ENCODE measurements around the gene TMEM271. TPM values are rescaled to one million over a fixed set of nuclear protein-coding genes. Genes with fewer than 3 reads are reported as not detected.

Gene TMEM271
- total and polyA plus RNA-seq, 10 donors = not detected

DNA sequence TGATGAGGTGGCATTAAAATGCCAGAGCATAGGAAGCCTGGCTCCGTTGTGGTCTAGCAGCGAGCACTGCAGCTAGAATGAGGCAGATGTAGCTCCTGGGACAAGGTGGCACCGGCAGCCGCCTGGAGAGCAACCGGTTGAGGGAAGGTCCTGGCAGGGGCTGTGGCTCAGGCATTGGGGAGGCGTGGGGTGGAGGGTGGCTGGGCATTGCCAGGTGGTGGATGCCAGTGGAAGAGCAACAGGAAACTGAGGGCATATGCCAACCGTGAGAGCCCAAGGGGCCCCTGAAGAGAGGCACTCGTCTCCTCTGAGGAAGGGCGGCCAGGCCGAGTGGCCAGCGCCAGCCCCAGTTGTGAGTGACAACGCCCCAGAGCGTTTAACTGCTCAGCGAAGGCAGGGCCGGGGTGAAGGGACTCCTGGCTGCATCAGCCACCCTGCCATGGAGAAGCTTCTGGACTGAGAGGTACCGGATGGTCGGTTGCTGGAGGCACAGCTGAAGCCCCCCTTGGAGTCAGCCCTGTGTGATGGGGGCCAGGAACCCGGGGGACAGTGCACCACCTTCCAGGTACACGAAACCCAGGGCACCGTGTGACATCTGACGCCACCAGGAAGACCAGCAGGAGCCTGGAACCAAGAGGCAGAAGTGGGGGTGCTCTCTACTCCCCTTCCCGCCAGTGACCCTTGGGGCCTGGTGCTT is 36.1 kb upstream of the TMEM271 start:
- Histone ChIP-seq H3K4me1 (no peaks in the 10 kb centered on the region), H3K36me3 (no peaks in the 10 kb centered on the region), H3K9me3 (no peaks in the 10 kb centered on the region), H3K27me3 (replicated peaks in 1 of 7) (peaks cover 0 to 47% (median 0%) of the 10 kb centered on the region in 7 donors), H3K4me3 (no peak overlapping the region), H3K27ac (no peak overlapping the region)
- 73 to 81% (median 79%) methylated on average over 13 to 22 of the region's 22 CpGs for WGBS, 5 donors
- DNase-seq = peak; percentile 56
- TF ChIP-seq POLR2A (IDR thresholded peaks at IDR 0.05) = no peak
- TF ChIP-seq, protein P1, sequence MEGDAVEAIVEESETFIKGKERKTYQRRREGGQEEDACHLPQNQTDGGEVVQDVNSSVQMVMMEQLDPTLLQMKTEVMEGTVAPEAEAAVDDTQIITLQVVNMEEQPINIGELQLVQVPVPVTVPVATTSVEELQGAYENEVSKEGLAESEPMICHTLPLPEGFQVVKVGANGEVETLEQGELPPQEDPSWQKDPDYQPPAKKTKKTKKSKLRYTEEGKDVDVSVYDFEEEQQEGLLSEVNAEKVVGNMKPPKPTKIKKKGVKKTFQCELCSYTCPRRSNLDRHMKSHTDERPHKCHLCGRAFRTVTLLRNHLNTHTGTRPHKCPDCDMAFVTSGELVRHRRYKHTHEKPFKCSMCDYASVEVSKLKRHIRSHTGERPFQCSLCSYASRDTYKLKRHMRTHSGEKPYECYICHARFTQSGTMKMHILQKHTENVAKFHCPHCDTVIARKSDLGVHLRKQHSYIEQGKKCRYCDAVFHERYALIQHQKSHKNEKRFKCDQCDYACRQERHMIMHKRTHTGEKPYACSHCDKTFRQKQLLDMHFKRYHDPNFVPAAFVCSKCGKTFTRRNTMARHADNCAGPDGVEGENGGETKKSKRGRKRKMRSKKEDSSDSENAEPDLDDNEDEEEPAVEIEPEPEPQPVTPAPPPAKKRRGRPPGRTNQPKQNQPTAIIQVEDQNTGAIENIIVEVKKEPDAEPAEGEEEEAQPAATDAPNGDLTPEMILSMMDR (IDR thresholded peaks at IDR 0.05 in 8 of 11, conservative IDR thresholded peaks at IDR 0.05 in 3 of 11) = no peak
- no peak for TF ChIP-seq POLR2AphosphoS5 (IDR thresholded peaks at IDR 0.05)
- intact Hi-C loops (cut with DNase I; ENCODE audit: low total_unique reads) = no loop called here

GRCh38 chr4:610411-611261 is 34.5 kb upstream of the TMEM271 start:
- TF ChIP-seq POLR2A (IDR thresholded peaks at IDR 0.05) (no peak), POLR2AphosphoS5 (IDR thresholded peaks at IDR 0.05) (no peak)
- TF ChIP-seq, protein P1 (IDR thresholded peaks at IDR 0.05 in 8 of 11, conservative IDR thresholded peaks at IDR 0.05 in 3 of 11) = no peak
- peak; percentile 70 for DNase-seq
- no peak overlapping the region for H3K27ac ChIP-seq
- no peak overlapping the region for H3K4me3 ChIP-seq
- no peaks in the 10 kb centered on the region for H3K9me3 ChIP-seq
- WGBS, 5 donors = 51 to 76% (median 63%) methylated on average over 7 to 10 of the region's 10 CpGs
- intact Hi-C loops (cut with DNase I; ENCODE audit: low total_unique reads) = no loop called here
- H3K27me3 ChIP-seq (replicated peaks in 1 of 7) = peaks cover 0 to 47% (median 0%) of the 10 kb centered on the region in 7 donors
- no peaks in the 10 kb centered on the region for H3K36me3 ChIP-seq
- H3K4me1 ChIP-seq = no peaks in the 10 kb centered on the region

DNA sequence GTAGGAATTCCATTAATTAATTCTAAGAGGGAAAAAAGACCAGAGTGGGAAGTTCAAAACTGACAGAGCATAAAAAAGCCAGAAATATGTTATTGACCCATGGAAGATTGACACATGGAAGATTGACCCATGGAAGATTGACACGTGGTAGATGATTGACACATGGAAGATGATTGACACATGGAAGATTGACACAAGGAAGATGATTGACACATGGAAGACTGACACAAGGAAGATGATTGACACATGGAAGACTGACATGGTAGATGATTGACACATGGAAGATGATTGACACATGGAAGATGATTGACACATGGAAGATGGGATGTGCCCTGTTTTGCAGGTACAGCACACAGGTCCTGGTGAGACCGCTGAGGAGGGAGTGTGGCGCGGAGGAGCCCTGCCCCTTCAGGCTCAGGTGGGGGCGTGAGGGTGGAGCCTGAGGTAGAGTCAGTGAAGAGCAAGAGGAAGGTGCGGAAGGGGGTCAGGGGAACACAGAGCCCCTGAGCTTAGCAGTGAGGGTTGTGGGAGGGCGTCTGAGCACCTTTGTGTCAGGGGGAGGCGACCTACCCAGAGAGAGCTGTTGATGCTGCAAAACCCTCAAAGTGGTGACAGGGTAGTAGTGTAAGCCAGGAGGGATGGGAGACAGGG is 33.4 kb upstream of the TMEM271 start:
- H3K4me1 ChIP-seq = no peaks in the 10 kb centered on the region
- H3K9me3 ChIP-seq = no peaks in the 10 kb centered on the region
- no peak overlapping the region for H3K4me3 ChIP-seq
- no peak overlapping the region for H3K27ac ChIP-seq
- TF ChIP-seq, protein P1 (IDR thresholded peaks at IDR 0.05 in 8 of 11, conservative IDR thresholded peaks at IDR 0.05 in 3 of 11) = no peak
- no peak for TF ChIP-seq POLR2A (IDR thresholded peaks at IDR 0.05)
- no peak for TF ChIP-seq POLR2AphosphoS5 (IDR thresholded peaks at IDR 0.05)
- H3K36me3 ChIP-seq = no peaks in the 10 kb centered on the region
- WGBS, 5 donors = 70 to 79% (median 73%) methylated on average over 8 of the region's 8 CpGs
- intact Hi-C loops (cut with DNase I; ENCODE audit: low total_unique reads) = no loop called here
- peaks cover 0 to 47% (median 0%) of the 10 kb centered on the region in 7 donors for H3K27me3 ChIP-seq (replicated peaks in 1 of 7)
- DNase-seq = peak; percentile 32
